GM21825 (cell line): Measurements from ENCODE around the gene MGME1.

ENCODE experiments used
- ATAC-seq: cut with Tn5 transposase; IDR thresholded peaks from one replicate; pipeline ENCODE4 v1.9.1; 2021; ENCODE audit warnings: mild to moderate bottlenecking, moderate library complexity; ENCODE audit not compliant: unreplicated experiment

Gene MGME1

GRCh38 chr20:17968366-17969277 is at the start of gene MGME1, which contains the start of gene SNX5:
MGME1 (plus strand) TSS chr20:17969018; CDS start chr20:17969860, 842 bp downstream.
SNX5 (minus strand) TSS chr20:17968794; CDS start chr20:17968425, 369 bp downstream.
- ATAC-seq, result peak; percentile 72

GRCh38 chr20:17919149-17919548 is 49.7 kb upstream of the MGME1 start:
- no peak for ATAC-seq

- ATAC-seq, result no peak
Observed at GRCh38 chr20:17921774-17922173, 47.0 kb upstream of the MGME1 start.

GRCh38 chr20:17925141-17925939 is 43.5 kb upstream of the MGME1 start:
- ATAC-seq, result no peak

GRCh38 chr20:17925940-17926300 is 42.9 kb upstream of the MGME1 start:
- ATAC-seq, result no peak

GRCh38 chr20:17928211-17928611 is 40.6 kb upstream of the MGME1 start:
- no peak for ATAC-seq

GRCh38 chr20:17928633-17929311 is 40.0 kb upstream of the MGME1 start:
- no peak for ATAC-seq

GRCh38 chr20:17931513-17931912 is 37.3 kb upstream of the MGME1 start:
- ATAC-seq, result no peak

GRCh38 chr20:17932396-17932795 is 36.4 kb upstream of the MGME1 start:
- ATAC-seq, result no peak

GRCh38 chr20:17933121-17933520 is 35.7 kb upstream of the MGME1 start:
- ATAC-seq, result no peak

- no peak for ATAC-seq
Observed at GRCh38 chr20:17933711-17934110, 35.1 kb upstream of the MGME1 start.

- ATAC-seq, result no peak
Observed at GRCh38 chr20:17934141-17934862, 34.5 kb upstream of the MGME1 start.

- no peak for ATAC-seq
Observed at GRCh38 chr20:17935186-17935585, 33.6 kb upstream of the MGME1 start.

GRCh38 chr20:17935761-17936160 is 33.1 kb upstream of the MGME1 start:
- no peak for ATAC-seq

- no peak for ATAC-seq
Observed at GRCh38 chr20:17936286-17936760, 32.5 kb upstream of the MGME1 start.

GRCh38 chr20:17936761-17937732 is 31.8 kb upstream of the MGME1 start:
- ATAC-seq, result no peak

- peak; percentile 79 for ATAC-seq
Observed at GRCh38 chr20:17938871-17939619, 29.8 kb upstream of the MGME1 start.

- no peak for ATAC-seq
Observed at GRCh38 chr20:17939622-17940223, 29.1 kb upstream of the MGME1 start.
